ENCODE measurements around the gene CDT1.
"Not testable (repeated sequence)": the region's sequence is repeated elsewhere in the genome, so short reads cannot be mapped to it uniquely, and the experiment has no call there.

CDT1 gene

GRCh38 chr16:88769617-88770460 is 33.8 kb upstream of the CDT1 start:
- peak; percentile 23 to 69 (median 60) for DNase-seq

GRCh38 chr16:88770461-88771293 is 32.9 kb upstream of the CDT1 start:
- DNase-seq, result peak; percentile 31 to 66 (median 38)

DNA sequence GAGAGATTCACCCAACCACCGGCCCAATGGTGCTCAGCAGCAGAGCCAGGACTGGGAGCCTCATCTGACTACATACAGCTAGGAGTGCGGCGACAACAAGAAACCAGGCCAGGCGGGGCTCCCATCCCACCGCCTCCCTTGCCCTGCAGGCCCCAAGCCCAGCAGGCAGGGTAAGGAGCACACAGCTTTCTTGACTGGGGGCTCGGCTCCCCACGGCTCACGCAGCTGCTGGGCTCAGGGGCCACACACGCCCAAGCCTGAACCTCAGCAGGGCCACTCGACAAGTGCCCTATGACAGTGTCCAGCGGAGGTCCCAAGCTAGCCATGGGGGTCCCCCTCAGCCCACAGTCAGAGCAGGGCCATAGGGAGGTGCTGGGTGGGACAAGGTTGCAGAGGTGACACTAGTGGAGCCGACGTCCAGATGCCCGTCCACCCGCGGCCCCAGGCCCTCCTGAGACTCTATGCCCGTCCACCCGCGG is 32.3 kb upstream of the CDT1 start:
- no peak for DNase-seq

DNA sequence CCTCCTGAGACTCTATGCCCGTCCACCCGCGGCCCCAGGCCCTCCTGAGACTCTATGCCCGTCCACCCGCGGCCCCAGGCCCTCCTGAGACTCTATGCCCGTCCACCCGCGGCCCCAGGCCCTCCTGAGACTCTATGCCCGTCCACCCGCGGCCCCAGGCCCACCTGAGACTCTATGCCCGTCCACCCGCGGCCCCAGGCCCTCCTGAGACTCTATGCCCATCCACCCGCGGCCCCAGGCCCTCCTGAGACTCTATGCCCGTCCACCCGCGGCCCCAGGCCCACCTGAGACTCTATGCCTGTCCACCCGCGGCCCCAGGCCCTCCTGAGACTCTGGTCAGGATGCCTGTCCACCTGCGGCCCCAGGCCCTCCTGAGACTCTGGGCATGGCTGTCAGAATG is 31.8 kb upstream of the CDT1 start:
- DNase-seq, result not testable (repeated sequence)

- peak in 1 of 3 experiments; percentile 16 for DNase-seq
Measured at GRCh38 chr16:88772871-88773811, 30.4 kb upstream of the CDT1 start.

DNA sequence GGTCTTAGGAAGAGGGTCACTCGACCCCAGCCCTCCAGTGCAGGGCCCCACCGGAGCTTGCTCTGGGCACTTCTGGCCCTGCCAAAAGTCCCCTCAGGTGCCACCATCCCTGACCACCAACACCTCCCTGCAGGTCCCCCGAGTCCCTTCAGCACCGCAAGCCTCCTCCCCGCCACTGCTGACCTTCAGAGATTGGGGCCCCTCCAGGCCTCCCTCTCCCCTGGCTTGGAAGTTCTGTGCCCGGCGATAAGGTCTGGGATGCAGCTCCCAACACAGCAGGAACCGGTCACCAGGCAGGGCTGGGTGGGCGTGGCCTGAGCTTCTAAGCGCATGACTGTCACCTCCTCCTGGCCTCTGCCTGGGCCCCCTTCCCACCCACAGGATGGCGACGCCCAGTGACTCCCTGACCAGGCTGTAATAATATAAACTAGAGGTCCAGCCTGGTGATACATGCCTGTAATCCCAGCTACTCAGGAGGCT is 29.7 kb upstream of the CDT1 start:
- peak in 1 of 3 experiments; percentile 10 for DNase-seq

DNA sequence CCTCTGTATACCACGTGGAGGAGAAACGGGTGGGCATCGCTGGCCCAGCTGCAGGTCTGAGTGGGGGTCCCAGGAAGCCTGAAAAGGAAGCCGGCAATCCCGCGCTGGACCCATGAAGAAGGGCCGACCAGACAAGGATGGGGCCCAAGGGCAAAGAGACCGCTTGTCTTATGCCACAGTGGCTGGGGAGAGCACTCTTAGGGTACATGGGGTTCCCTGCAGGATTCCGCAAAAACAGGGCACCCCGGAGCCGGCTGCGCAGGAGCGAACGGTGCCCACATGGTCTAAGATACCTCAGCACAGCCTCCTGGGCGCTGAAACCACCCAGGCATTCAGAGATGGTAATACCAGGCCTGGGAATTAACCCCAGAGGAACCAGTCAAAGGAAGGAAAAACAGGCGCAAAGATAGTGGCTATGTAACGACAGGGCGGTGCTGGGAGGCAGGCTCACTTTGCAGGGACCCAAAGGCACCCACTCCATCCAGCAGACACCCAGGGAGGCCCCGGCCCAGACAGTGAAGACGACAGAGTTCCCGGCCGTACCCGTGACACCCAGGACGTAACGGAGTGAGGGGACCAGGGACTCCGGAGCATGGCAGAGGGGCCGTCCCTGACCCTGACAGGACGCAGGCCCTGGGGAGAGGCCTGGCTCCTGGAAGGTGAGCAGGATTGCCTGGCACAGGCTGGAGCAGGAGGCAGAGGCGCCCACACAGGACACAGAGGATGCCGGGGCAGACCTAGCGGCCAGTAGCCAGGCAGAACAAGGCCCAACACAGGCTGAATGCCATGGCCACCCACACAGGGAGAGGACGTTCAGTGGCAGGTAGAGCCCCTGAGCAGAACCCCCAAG is 28.8 kb upstream of the CDT1 start:
- DNase-seq, result no peak

GRCh38 chr16:88775825-88776224 is 27.8 kb upstream of the CDT1 start:
- no peak for DNase-seq

- DNase-seq, result no peak
Measured at GRCh38 chr16:88777471-88778270, 25.9 kb upstream of the CDT1 start.

- no peak for DNase-seq
Measured at GRCh38 chr16:88778271-88778525, 25.4 kb upstream of the CDT1 start.

GRCh38 chr16:88778541-88779065 is 25.0 kb upstream of the CDT1 start:
- no peak for DNase-seq

GRCh38 chr16:88779406-88780141 is 24.0 kb upstream of the CDT1 start:
- DNase-seq, result no peak

GRCh38 chr16:88780142-88781062 is 23.2 kb upstream of the CDT1 start:
- no peak for DNase-seq

DNA sequence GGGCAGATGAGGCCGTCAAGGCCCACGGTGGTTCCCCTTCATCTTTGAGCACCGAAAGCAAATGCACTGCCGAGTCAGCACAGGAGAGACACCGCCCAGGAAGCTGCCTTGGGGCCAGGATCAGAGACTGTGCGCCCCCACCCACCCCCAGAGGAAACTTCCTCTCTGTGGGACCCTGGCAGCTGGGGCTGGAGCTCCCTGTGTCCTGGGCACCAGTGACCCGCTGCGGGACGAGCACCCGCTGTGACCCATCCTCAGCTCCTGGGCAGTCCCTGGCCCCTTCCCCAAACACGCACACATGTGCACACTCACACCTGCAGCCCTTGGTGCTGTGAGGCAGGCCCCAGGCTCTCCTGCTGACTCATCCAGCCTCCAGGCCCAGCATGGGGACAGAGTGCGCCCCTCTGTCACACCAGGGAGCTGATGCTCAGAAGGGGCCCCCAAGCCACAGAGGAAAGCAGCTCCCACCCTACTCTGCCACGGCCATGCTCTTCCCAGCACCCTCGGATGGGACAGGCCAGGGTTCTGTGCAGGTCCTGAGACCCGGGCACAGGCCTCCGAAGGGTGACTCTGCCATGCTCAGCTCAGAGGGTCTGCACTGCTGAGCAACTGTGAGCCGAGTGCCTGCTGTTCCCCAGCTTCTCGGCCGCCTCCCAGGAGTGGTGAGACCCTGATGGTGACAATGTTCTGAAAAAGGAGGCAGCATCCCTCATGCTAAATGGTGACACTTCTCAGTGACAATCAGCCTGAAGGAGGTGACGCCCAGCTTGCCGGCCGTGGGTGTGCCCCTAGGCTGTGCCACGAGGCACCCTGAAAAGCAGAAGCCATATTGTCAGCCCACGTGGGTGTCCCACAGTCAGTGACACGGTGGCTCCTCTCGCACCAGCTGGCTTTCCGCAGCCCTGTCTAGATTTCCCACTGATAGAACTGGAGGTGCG is 22.2 kb upstream of the CDT1 start:
- no peak for DNase-seq

- no peak for DNase-seq
Measured at GRCh38 chr16:88782454-88783390, 20.9 kb upstream of the CDT1 start.

GRCh38 chr16:88783391-88784073 is 20.1 kb upstream of the CDT1 start:
- DNase-seq, result no peak
